ENCODE data around the gene SLC19A1. TPM values are rescaled to one million over a fixed set of nuclear protein-coding genes. Genes with fewer than 3 reads are reported as not detected.
A peak's percentile ranks its signal among the peaks of the same experiment; 100 is the strongest.
"Not testable (repeated sequence)": the region's sequence is repeated elsewhere in the genome, so short reads cannot be mapped to it uniquely, and the experiment has no call there.

SLC19A1 gene
- total RNA-seq, 6 experiments from 2014 or later: 4.5 to 24.5 (median 15.7) TPM

DNA sequence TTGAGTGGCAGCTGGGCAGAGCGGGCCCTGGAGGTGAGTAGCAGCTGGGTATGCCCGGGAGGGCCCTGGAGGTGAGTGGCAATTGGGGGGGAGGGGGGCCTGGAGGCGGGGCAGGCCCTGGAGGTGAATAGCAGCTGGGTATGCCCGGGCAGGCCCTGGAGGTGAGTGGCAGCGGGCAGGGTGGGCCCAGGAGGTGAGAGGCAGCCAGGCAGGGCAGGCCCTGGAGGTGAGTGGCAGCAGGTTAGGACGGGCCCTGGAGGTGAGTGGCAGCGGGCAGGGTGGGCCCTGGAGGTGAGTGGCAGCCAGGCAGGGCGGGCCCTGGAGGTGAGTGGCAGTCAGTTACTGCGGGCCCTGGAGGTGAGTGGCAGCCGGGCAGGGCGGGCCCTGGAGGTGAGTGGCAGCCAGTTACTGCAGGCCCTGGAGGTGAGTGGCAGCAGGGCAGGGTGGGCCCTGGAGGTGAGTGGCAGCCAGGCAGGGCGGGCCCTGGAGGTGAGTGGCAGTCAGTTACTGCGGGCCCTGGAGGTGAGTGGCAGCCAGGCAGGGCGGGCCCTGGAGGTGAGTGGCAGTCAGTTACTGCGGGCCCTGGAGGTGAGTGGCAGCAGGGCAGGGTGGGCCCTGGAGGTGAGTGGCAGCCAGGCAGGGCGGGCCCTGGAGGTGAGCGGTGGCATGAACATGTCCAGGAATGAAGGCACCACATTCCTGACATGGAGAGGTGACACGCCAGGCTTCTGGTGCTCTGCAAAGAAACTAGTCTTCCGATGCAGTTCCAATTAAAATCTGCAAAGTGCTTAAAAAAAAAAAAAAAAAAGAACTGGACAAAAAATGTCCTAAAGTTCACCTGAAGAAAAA, 14.9 kb downstream of the SLC19A1 start:
- DNase-seq: peak; percentile 50 to 84 (median 61)
- intact Hi-C loops (cut with DNase I): not testable (repeated sequence)

DNA sequence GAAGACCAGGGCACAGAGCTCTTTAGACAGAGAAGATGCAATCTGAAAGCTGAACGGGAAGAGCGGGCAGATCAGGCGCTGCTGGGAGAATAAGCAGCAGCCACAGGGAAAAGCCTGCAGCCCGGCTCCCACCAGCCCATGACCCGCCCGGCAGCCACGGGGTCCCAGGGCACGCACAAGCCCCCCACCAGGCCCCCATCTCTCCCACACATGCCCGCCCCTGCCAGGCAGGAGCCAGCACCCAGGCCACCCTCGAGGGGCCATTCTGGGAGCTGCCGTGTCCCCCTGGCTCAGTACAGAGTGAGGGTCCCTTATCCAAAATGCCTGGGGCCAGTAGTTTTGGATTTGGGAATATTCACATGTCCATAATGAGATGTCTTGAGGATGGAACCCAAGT, 16.3 kb downstream of the SLC19A1 start:
- Histone ChIP-seq H3K4me3 (no peak overlapping the region), H3K9me3 (peaks cover 0 to 3% (median 0%) of the 10 kb centered on the region in 4 donors), H3K4me1 (peaks cover 0 to 31% (median 13%) of the 10 kb centered on the region in 4 donors), H3K36me3 (no peaks in the 10 kb centered on the region), H3K27me3 (no peaks in the 10 kb centered on the region), H3K27ac (peak overlapping the region in 2 of 3 donors; percentile 80 to 83)
- ATAC-seq (no peak), DNase-seq (peak; percentile 16 to 50 (median 46))
- TF ChIP-seq POLR2A (IDR thresholded peaks at IDR 0.05): no peak
- TF ChIP-seq, protein P1, sequence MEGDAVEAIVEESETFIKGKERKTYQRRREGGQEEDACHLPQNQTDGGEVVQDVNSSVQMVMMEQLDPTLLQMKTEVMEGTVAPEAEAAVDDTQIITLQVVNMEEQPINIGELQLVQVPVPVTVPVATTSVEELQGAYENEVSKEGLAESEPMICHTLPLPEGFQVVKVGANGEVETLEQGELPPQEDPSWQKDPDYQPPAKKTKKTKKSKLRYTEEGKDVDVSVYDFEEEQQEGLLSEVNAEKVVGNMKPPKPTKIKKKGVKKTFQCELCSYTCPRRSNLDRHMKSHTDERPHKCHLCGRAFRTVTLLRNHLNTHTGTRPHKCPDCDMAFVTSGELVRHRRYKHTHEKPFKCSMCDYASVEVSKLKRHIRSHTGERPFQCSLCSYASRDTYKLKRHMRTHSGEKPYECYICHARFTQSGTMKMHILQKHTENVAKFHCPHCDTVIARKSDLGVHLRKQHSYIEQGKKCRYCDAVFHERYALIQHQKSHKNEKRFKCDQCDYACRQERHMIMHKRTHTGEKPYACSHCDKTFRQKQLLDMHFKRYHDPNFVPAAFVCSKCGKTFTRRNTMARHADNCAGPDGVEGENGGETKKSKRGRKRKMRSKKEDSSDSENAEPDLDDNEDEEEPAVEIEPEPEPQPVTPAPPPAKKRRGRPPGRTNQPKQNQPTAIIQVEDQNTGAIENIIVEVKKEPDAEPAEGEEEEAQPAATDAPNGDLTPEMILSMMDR (IDR thresholded peaks at IDR 0.05): no peak
- intact Hi-C loops (cut with DNase I): no loop called here
- WGBS (ENCODE audit: insufficient coverage, low coverage, low lambda C conversion rate, missing lambda C conversion rate): 33% methylated on average over 1 of the region's 11 CpGs

More for the DNA sequence above, 14.9 kb downstream of the SLC19A1 start:
- TF ChIP-seq, protein P1 (IDR thresholded peaks at IDR 0.05): peak in 1 of 4 donors; percentile 12
- H3K4me3 ChIP-seq, H3K27ac ChIP-seq, H3K27me3 ChIP-seq, H3K36me3 ChIP-seq, H3K9me3 ChIP-seq, ATAC-seq: not testable (repeated sequence)
- peaks cover 0 to 31% (median 13%) of the 10 kb centered on the region in 4 donors for H3K4me1 ChIP-seq
- WGBS (ENCODE audit: insufficient coverage, low coverage, low lambda C conversion rate, missing lambda C conversion rate): 84% methylated on average over 8 of the region's 19 CpGs

DNA sequence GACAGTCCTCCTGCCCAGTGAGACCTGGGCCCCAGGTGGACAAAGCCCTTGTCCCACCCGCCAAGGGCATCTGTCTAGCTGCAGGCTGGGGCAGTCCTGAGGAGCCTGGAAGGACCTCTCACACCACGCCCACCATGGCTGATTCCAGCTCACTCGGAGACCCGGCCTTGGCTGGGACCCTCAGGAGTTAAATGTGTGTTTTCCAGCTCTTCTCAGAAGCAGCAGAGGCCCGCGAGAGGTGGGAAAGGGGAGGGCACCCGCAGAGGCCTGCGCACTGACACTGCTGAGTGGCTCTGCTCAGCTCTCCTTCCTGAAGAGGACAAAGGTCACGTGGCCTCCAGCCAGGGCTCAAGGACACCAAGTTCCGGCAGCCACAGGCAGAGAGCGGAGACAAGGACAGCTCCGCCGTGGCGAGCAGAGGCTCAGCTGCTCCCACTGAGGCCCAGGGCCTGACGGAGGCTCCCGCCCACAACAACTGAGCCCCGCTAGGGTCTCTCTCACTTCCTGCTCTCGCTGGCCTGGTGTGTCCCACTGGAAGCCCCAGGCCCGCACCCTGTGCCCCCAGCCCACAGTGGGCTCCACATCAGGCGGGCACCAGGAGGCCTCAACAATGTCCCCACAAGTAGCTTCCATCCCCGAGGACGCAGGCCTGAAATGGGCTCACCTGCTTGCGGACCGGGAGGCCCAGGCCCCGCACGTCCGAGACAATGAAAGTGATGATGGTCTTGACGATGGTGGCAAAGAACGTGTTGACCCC, 16.9 kb downstream of the SLC19A1 start:
- peak overlapping the region in 2 of 3 donors; percentile 25 to 27 for H3K4me3 ChIP-seq
- DNase-seq (peak; percentile 93 to 97 (median 95)), ATAC-seq (peak; percentile 89 to 93 (median 92))
- WGBS (ENCODE audit: insufficient coverage, low coverage, low lambda C conversion rate, missing lambda C conversion rate): 100% methylated on average over 2 of the region's 29 CpGs
- no peaks in the 10 kb centered on the region for H3K36me3 ChIP-seq
- peaks cover 0 to 31% (median 13%) of the 10 kb centered on the region in 4 donors for H3K4me1 ChIP-seq
- intact Hi-C loops (cut with DNase I): no loop called here
- peak; percentile 83 for TF ChIP-seq POLR2A (IDR thresholded peaks at IDR 0.05)
- TF ChIP-seq, protein P1 (IDR thresholded peaks at IDR 0.05): no peak
- H3K27ac ChIP-seq: peak overlapping the region; percentile 23 to 83 (median 80)
- H3K9me3 ChIP-seq: peaks cover 0 to 4% (median 0%) of the 10 kb centered on the region in 4 donors
- no peaks in the 10 kb centered on the region for H3K27me3 ChIP-seq

DNA sequence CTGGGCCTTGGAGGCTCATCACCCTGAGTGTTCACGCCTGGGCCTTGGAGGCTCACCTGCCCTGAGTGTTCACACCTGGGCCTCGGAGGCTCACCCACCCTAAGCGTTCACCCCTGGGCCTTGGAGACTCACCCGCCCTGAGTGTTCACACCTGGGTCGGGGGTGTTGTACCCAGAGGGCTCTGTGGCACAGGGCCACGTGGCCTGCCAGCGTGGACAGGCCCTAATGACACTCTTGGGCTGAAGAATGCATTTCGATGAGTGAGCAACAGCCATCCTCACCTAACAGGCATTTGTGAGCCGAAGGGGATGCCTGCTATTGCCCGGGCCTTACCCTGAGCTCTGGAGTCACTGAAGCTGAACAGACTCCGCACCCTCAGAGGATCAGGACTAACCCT, 17.5 kb downstream of the SLC19A1 start:
- Histone ChIP-seq H3K9me3 (peaks cover 0 to 4% (median 0%) of the 10 kb centered on the region in 4 donors), H3K27ac (peak overlapping the region in 2 of 3 donors; percentile 80 to 83), H3K4me3 (peak overlapping the region in 1 of 3 donors; percentile 25), H3K27me3 (no peaks in the 10 kb centered on the region), H3K4me1 (peaks cover 0 to 31% (median 13%) of the 10 kb centered on the region in 4 donors), H3K36me3 (no peaks in the 10 kb centered on the region)
- intact Hi-C loops (cut with DNase I): no loop called here
- TF ChIP-seq, protein P1 (IDR thresholded peaks at IDR 0.05): no peak
- no peak for TF ChIP-seq POLR2A (IDR thresholded peaks at IDR 0.05)
- no peak for ATAC-seq
- peak in 2 of 3 donors; percentile 15 to 47 for DNase-seq
- 83% methylated on average over 4 of the region's 11 CpGs for WGBS (ENCODE audit: insufficient coverage, low coverage, low lambda C conversion rate, missing lambda C conversion rate)

Data from right lobe of liver (tissue), 6 donors.